Brain pericyte (primary cell): ENCODE results near the gene ACTMAP.
"Not testable (repeated sequence)": the region's sequence is repeated elsewhere in the genome, so short reads cannot be mapped to it uniquely, and the experiment has no call there.

Experiments
- DNase-seq: peaks from one replicate; pipeline ENCODE4 v3.0.0-alpha.2; 2012; ENCODE audit warnings: low read depth, low spot score

Gene ACTMAP

GRCh38 chr19:40750058-40750873 lies at the start of gene ACTMAP:
Gene ACTMAP, minus strand, starts transcription at chr19:40750477. Its CDS starts 674 bp downstream, at chr19:40749803.
- DNase-seq, result peak; percentile 100

- no peak for DNase-seq
Observed at GRCh38 chr19:40799558-40800338, 49.5 kb upstream of the ACTMAP start.

- DNase-seq, result peak; percentile 99
Observed at GRCh38 chr19:40798683-40799557, 48.6 kb upstream of the ACTMAP start, which contains the start of gene EGLN2. Gene EGLN2, plus strand, starts transcription at chr19:40799191. Its CDS starts 1,382 bp downstream, at chr19:40800573.

GRCh38 chr19:40797963-40798682 lies 47.8 kb upstream of the ACTMAP start:
- no peak for DNase-seq

- DNase-seq, result no peak
Observed at GRCh38 chr19:40797166-40797962, 47.1 kb upstream of the ACTMAP start.

GRCh38 chr19:40791996-40792395 lies 41.7 kb upstream of the ACTMAP start:
- no peak for DNase-seq

- DNase-seq, result no peak
Observed at GRCh38 chr19:40791349-40791748, 41.1 kb upstream of the ACTMAP start.

- DNase-seq, result no peak
Observed at GRCh38 chr19:40786060-40787037, 36.1 kb upstream of the ACTMAP start.

GRCh38 chr19:40785526-40785925 lies 35.2 kb upstream of the ACTMAP start:
- DNase-seq, result no peak

- DNase-seq, result not testable (repeated sequence)
Observed at GRCh38 chr19:40784146-40784545, 33.9 kb upstream of the ACTMAP start.

- DNase-seq, result no peak
Observed at GRCh38 chr19:40783711-40784110, 33.4 kb upstream of the ACTMAP start.

- DNase-seq, result no peak
Observed at GRCh38 chr19:40781140-40781539, 30.9 kb upstream of the ACTMAP start.

- no peak for DNase-seq
Observed at GRCh38 chr19:40780582-40780981, 30.3 kb upstream of the ACTMAP start.

GRCh38 chr19:40778706-40779284 lies 28.5 kb upstream of the ACTMAP start:
- no peak for DNase-seq

- DNase-seq, result peak; percentile 99
Observed at GRCh38 chr19:40777937-40778705, 27.8 kb upstream of the ACTMAP start, which contains the start of gene RAB4B. Gene RAB4B, plus strand, starts transcription at chr19:40778247. Its CDS starts 129 bp downstream, at chr19:40778376.

- DNase-seq, result peak; percentile 81
Observed at GRCh38 chr19:40777645-40777936, 27.3 kb upstream of the ACTMAP start.

- DNase-seq, result no peak
Observed at GRCh38 chr19:40776932-40777644, 26.8 kb upstream of the ACTMAP start.
